ENCODE results near the gene PIGH. TPM values are rescaled to one million over a fixed set of nuclear protein-coding genes. Genes with fewer than 3 reads are reported as not detected.

Gene PIGH
- total and polyA plus RNA-seq, 2 of the 13 experiments (the other 11 are each of a cell fraction or from before 2014, with no cell fraction given): 30.0 to 43.5 TPM

DNA sequence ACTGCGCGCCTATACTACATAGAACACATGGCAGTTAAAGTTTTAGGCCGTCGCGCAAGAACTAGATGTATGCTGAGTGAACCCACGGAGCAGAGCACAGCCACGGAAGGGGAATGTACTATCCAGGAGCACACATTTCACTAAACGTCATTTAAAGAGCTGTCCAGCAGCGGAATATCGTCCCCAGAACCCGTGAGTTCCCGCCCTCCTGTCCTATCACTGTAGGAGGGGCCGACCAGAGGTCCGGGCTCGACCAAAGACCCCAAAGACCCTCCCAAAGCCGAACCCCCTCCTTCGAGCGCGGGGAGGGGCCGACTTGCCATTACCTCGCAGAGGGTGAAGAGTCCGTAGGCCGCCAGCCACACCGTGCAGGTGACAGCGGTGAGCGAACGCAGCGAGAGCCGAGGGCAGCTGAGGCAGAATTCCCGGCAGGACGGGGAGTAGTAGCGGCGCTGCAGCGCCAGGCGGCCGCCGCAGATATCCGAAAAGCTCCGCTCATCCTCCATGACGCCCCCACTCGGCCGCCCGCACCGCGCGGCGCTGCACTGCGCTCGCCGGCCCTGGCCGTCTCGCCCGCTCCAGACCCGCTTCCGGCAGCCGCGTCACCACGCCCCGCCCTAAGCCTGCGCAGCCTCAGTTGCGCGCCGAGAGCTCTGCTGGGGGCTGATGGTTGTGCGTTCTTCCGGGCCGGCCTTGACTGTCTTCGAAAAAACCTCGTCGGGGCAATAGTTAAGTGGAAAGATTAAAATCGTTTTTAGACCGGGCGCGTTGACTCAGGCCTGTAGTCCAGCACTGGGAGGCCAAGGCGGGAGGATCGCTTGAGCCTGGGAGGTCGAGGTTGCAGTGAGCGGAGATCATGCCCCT lies at the start of gene PIGH (continued):
- TF ChIP-seq HOXA7 (CRISPR knock-in tag; IDR thresholded peaks at IDR 0.05) (no peak), ELF3 (CRISPR knock-in tag; IDR thresholded peaks at IDR 0.05) (peak; percentile 71), ESRRA (CRISPR knock-in tag; IDR thresholded peaks at IDR 0.05; ENCODE audit: low read depth) (no peak; the same call in 1 of the 2 replicates), ZFX (CRISPR knock-in tag; IDR thresholded peaks at IDR 0.05; ENCODE audit: low read depth) (peak; percentile 81), ASH2L (IDR thresholded peaks at IDR 0.05; ENCODE audit: insufficient read length, low read depth, low read length) (peak; percentile 74), ZNF850 (CRISPR knock-in tag; conservative IDR thresholded peaks at IDR 0.05) (no peak), POLR2AphosphoS2 (IDR thresholded peaks at IDR 0.05; ENCODE audit: low read depth, low read length) (no peak), NCOA2 (CRISPR knock-in tag; IDR thresholded peaks at IDR 0.05) (no peak), CBX2 (IDR thresholded peaks at IDR 0.05; ENCODE audit: low read depth, low read length) (no peak), CBX2 (CRISPR knock-in tag; IDR thresholded peaks at IDR 0.05; ENCODE audit: low read depth) (no peak), ZNF761 (CRISPR knock-in tag; conservative IDR thresholded peaks at IDR 0.05) (no peak), ZFP36L1 (CRISPR knock-in tag; IDR thresholded peaks at IDR 0.05) (0 out of 2 replicates have a peak, but pooled peaks have one; percentile 24), NFYC (CRISPR knock-in tag; IDR thresholded peaks at IDR 0.05) (no peak), ZNF792 (CRISPR knock-in tag; IDR thresholded peaks at IDR 0.05) (0 out of 2 replicates have a peak, but pooled peaks have one; percentile 38), GZF1 (CRISPR knock-in tag; IDR thresholded peaks at IDR 0.05) (peak; percentile 64; the same call in 1 of the 2 replicates)
- TF ChIP-seq, protein P1, sequence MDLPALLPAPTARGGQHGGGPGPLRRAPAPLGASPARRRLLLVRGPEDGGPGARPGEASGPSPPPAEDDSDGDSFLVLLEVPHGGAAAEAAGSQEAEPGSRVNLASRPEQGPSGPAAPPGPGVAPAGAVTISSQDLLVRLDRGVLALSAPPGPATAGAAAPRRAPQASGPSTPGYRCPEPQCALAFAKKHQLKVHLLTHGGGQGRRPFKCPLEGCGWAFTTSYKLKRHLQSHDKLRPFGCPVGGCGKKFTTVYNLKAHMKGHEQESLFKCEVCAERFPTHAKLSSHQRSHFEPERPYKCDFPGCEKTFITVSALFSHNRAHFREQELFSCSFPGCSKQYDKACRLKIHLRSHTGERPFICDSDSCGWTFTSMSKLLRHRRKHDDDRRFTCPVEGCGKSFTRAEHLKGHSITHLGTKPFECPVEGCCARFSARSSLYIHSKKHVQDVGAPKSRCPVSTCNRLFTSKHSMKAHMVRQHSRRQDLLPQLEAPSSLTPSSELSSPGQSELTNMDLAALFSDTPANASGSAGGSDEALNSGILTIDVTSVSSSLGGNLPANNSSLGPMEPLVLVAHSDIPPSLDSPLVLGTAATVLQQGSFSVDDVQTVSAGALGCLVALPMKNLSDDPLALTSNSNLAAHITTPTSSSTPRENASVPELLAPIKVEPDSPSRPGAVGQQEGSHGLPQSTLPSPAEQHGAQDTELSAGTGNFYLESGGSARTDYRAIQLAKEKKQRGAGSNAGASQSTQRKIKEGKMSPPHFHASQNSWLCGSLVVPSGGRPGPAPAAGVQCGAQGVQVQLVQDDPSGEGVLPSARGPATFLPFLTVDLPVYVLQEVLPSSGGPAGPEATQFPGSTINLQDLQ (CRISPR knock-in tag; IDR thresholded peaks at IDR 0.05): no peak
- TF ChIP-seq, protein P2, sequence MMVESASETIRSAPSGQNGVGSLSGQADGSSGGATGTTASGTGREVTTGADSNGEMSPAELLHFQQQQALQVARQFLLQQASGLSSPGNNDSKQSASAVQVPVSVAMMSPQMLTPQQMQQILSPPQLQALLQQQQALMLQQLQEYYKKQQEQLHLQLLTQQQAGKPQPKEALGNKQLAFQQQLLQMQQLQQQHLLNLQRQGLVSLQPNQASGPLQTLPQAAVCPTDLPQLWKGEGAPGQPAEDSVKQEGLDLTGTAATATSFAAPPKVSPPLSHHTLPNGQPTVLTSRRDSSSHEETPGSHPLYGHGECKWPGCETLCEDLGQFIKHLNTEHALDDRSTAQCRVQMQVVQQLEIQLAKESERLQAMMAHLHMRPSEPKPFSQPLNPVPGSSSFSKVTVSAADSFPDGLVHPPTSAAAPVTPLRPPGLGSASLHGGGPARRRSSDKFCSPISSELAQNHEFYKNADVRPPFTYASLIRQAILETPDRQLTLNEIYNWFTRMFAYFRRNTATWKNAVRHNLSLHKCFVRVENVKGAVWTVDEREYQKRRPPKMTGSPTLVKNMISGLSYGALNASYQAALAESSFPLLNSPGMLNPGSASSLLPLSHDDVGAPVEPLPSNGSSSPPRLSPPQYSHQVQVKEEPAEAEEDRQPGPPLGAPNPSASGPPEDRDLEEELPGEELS (CRISPR knock-in tag; IDR thresholded peaks at IDR 0.05): no peak
- TF ChIP-seq, protein P3, sequence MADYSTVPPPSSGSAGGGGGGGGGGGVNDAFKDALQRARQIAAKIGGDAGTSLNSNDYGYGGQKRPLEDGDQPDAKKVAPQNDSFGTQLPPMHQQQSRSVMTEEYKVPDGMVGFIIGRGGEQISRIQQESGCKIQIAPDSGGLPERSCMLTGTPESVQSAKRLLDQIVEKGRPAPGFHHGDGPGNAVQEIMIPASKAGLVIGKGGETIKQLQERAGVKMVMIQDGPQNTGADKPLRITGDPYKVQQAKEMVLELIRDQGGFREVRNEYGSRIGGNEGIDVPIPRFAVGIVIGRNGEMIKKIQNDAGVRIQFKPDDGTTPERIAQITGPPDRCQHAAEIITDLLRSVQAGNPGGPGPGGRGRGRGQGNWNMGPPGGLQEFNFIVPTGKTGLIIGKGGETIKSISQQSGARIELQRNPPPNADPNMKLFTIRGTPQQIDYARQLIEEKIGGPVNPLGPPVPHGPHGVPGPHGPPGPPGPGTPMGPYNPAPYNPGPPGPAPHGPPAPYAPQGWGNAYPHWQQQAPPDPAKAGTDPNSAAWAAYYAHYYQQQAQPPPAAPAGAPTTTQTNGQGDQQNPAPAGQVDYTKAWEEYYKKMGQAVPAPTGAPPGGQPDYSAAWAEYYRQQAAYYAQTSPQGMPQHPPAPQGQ (CRISPR knock-in tag; IDR thresholded peaks at IDR 0.05; ENCODE audit: borderline replicate concordance): no peak
- TF ChIP-seq, protein P4, sequence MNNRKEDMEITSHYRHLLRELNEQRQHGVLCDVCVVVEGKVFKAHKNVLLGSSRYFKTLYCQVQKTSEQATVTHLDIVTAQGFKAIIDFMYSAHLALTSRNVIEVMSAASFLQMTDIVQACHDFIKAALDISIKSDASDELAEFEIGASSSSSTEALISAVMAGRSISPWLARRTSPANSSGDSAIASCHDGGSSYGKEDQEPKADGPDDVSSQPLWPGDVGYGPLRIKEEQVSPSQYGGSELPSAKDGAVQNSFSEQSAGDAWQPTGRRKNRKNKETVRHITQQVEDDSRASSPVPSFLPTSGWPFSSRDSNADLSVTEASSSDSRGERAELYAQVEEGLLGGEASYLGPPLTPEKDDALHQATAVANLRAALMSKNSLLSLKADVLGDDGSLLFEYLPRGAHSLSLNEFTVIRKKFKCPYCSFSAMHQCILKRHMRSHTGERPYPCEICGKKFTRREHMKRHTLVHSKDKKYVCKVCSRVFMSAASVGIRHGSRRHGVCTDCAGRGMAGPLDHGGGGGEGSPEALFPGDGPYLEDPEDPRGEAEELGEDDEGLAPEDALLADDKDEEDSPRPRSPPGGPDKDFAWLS (CRISPR knock-in tag; IDR thresholded peaks at IDR 0.05; ENCODE audit: borderline replicate concordance): no peak
- TF ChIP-seq, protein P5, sequence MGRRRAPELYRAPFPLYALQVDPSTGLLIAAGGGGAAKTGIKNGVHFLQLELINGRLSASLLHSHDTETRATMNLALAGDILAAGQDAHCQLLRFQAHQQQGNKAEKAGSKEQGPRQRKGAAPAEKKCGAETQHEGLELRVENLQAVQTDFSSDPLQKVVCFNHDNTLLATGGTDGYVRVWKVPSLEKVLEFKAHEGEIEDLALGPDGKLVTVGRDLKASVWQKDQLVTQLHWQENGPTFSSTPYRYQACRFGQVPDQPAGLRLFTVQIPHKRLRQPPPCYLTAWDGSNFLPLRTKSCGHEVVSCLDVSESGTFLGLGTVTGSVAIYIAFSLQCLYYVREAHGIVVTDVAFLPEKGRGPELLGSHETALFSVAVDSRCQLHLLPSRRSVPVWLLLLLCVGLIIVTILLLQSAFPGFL (CRISPR knock-in tag; IDR thresholded peaks at IDR 0.05): no peak

Data from HepG2 (cell line).